Epithelial cell of proximal tubule (primary cell): ENCODE results near the gene TOX2. TPM values are rescaled to one million over a fixed set of nuclear protein-coding genes. Genes with fewer than 3 reads are reported as not detected.

ENCODE experiments used
- DNase-seq: peaks from one replicate; pipeline ENCODE4 v3.0.0-alpha.2; 2011; ENCODE audit warnings: low read depth
- H3K4me3 ChIP-seq: 2 replicates; pipeline ENCODE4 v1.5.1; 2011; ENCODE audit warnings: low read depth, mild to moderate bottlenecking, low read length
- CTCF ChIP-seq: conservative IDR thresholded peaks from 2 replicates; pipeline ENCODE4 v1.5.1; 2012; ENCODE audit warnings: low read depth, mild to moderate bottlenecking, low read length
- total RNA-seq: library from RNA; depleted of rRNA; stranded (reverse); fragments of >200 nt; gene quantifications from 2 replicates; pipeline ENCODE4 v1.2.3, GENCODE V29; 2015

The TOX2 gene
- total RNA-seq, 1 donor from 2014 or later: 2.5 TPM

DNA sequence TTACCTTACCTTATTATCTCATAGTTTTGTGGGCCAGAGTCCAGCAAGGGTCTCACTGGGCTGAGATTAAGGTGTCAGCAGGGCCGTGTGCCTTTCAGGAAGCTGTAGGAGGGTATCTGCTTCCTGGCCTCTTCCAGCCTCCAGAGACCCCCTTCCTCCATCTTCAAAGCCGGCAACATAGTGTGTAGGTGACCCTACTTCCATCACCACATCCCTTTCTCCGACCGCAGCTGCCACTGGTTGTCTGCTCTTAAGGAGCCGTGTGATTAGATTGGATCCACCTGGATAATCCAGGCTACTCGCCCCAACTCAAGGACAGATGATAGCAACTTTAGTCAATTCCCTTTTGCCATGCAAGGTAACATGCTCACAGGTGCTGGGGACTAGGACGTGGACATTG, 181.2 kb downstream of the TOX2 start:
- no peak overlapping the region for H3K4me3 ChIP-seq
- DNase-seq: no peak
- no peak for TF ChIP-seq CTCF

- no peak for TF ChIP-seq CTCF
- H3K4me3 ChIP-seq: no peak overlapping the region
- no peak for DNase-seq
These were observed 183.0 kb downstream of the TOX2 start for GRCh38 chr20:44097521-44098255.

- no peak for TF ChIP-seq CTCF
- no peak overlapping the region for H3K4me3 ChIP-seq
- no peak for DNase-seq
These were observed 183.6 kb downstream of the TOX2 start for GRCh38 chr20:44098256-44098630.

GRCh38 chr20:44098657-44099056, 184.0 kb downstream of the TOX2 start:
- no peak overlapping the region for H3K4me3 ChIP-seq
- DNase-seq: no peak

DNA sequence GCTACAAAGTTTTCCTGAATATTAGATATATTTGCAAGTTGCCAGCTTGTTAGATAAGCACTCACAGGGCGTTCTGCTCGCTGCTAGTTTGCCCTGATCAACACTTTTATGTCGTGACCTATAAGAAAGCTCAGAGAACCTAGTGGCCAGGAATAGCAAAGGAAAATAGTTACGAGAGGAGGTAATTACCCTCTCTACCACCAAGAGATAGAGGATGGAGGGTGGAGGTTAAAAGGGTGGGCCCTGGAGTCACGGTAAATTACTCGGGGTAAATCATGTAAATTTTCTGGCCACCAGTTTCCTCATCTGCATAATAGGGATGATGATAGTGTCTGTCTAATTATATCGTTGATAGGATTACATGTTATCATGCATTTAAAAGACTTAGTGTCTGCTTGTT, 185.2 kb downstream of the TOX2 start:
- no peak for DNase-seq
- no peak for TF ChIP-seq CTCF
- H3K4me3 ChIP-seq: no peak overlapping the region

More at GRCh38 chr20:44098657-44099056, 184.0 kb downstream of the TOX2 start:
- TF ChIP-seq CTCF: no peak

DNA sequence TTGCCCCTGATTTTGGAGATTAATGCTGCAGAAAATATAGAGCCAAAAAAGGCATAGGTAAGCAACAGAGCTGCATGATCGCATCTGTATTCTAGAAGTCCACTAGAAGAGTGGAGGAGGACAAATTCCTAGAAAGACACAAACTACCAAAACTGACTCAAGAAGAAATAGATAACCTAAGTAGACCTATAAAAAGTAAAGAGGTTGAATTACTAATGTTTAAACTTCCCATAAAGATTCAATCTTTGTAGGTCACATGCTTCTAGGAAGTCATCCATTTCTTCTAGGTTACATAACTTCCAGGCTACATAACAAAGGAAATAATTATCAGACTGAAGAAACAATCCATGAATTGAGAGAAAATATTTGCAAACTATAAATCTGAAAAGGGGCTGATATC, 187.9 kb downstream of the TOX2 start:
- no peak for DNase-seq
- no peak for TF ChIP-seq CTCF
- H3K4me3 ChIP-seq: no peak overlapping the region

- DNase-seq: no peak
- H3K4me3 ChIP-seq: no peak overlapping the region
- no peak for TF ChIP-seq CTCF
These were observed 190.3 kb downstream of the TOX2 start for GRCh38 chr20:44104798-44105517.
